SK-N-SH treated with all-trans-retinoic acid at 6 μM for 48 hours (cell line): ENCODE results near the gene SLX4IP.

Experiments
- ATAC-seq: fragments of 200-7000 bp; cut with Tn5 transposase; 3 replicates; pipeline ENCODE4 v1.9.1; 2020; ENCODE audit warnings: mild to moderate bottlenecking, moderate library complexity
- ARNTL ChIP-seq: fragments of 450-650 bp; formaldehyde crosslinking; IDR thresholded peaks from 2 replicates; pipeline ENCODE4 v1.5.0; 2020; ENCODE audit warnings: low read depth, mild to moderate bottlenecking, moderate library complexity, borderline replicate concordance
- BACH2 ChIP-seq: fragments of 250-450 bp; sonication (Bioruptor Pico); IDR thresholded peaks from 2 replicates; pipeline ENCODE4 v1.9.0; 2021; ENCODE audit warnings: mild to moderate bottlenecking, borderline replicate concordance
- CSDC2 ChIP-seq: fragments of 250-450 bp; sonication (Bioruptor Pico); IDR thresholded peaks from 2 replicates; pipeline ENCODE4 v1.5.0; 2020; ENCODE audit warnings: mild to moderate bottlenecking, moderate library complexity
- CSRNP3 ChIP-seq: fragments of 250-450 bp; sonication (Bioruptor Pico); IDR thresholded peaks from 2 replicates; pipeline ENCODE4 v1.5.1; 2021; ENCODE audit warnings: mild to moderate bottlenecking, moderate library complexity
- ESRRG ChIP-seq: fragments of 250-450 bp; sonication (Bioruptor Pico); IDR thresholded peaks from 2 replicates; pipeline ENCODE4 v1.6.1; 2021; ENCODE audit warnings: mild to moderate bottlenecking
- GLIS3 ChIP-seq: fragments of 250-450 bp; sonication (Bioruptor Pico); IDR thresholded peaks from 2 replicates; pipeline ENCODE4 v1.5.0; 2020; ENCODE audit warnings: mild to moderate bottlenecking, moderate library complexity
- ISL1 ChIP-seq: fragments of 250-450 bp; sonication (Bioruptor Pico); IDR thresholded peaks from 2 replicates; pipeline ENCODE4 v2.1.2; 2022; ENCODE audit warnings: mild to moderate bottlenecking, moderate library complexity
- OSR1 ChIP-seq: fragments of 250-450 bp; sonication (Bioruptor Pico); IDR thresholded peaks from 2 replicates; pipeline ENCODE4 v1.8.0; 2022; ENCODE audit warnings: moderate library complexity, mild to moderate bottlenecking, inconsistent platforms
- PATZ1 ChIP-seq: fragments of 250-450 bp; sonication (Bioruptor Pico); IDR thresholded peaks from 2 replicates; pipeline ENCODE4 v1.8.0; 2020; ENCODE audit warnings: mild to moderate bottlenecking, moderate library complexity, borderline replicate concordance
- POU6F1 ChIP-seq: fragments of 250-450 bp; sonication (Bioruptor Pico); IDR thresholded peaks from 2 replicates; pipeline ENCODE4 v1.8.0; 2021; ENCODE audit warnings: low read depth, mild to moderate bottlenecking, moderate library complexity, borderline replicate concordance
- PPARA ChIP-seq: fragments of 250-450 bp; sonication (Bioruptor Pico); IDR thresholded peaks from 2 replicates; pipeline ENCODE4 v1.5.0; 2020; ENCODE audit warnings: mild to moderate bottlenecking, borderline replicate concordance
- RARB ChIP-seq: fragments of 250-450 bp; sonication (Bioruptor Pico); IDR thresholded peaks from 2 replicates; pipeline ENCODE4 v1.8.0; 2021; ENCODE audit warnings: mild to moderate bottlenecking, moderate library complexity
- SNAI2 ChIP-seq: fragments of 250-450 bp; sonication (Bioruptor Pico); IDR thresholded peaks from 2 replicates; pipeline ENCODE4 v1.5.0; 2020; ENCODE audit warnings: mild to moderate bottlenecking, moderate library complexity
- TCF4 ChIP-seq: fragments of 250-450 bp; sonication (Bioruptor Pico); IDR thresholded peaks from 2 replicates; pipeline ENCODE4 v1.8.0; 2021; ENCODE audit warnings: mild to moderate bottlenecking, moderate library complexity, borderline replicate concordance
- TOX ChIP-seq: fragments of 250-450 bp; sonication (Bioruptor Pico); IDR thresholded peaks from 2 replicates; pipeline ENCODE4 v1.8.0; 2021; ENCODE audit warnings: mild to moderate bottlenecking, moderate library complexity, borderline replicate concordance
- TSHZ2 ChIP-seq: fragments of 250-450 bp; sonication (Bioruptor Pico); IDR thresholded peaks from 2 replicates; pipeline ENCODE4 v1.5.0; 2020; ENCODE audit warnings: mild to moderate bottlenecking, moderate library complexity
- ZC3H10 ChIP-seq: fragments of 250-450 bp; sonication (Bioruptor Pico); IDR thresholded peaks from 2 replicates; pipeline ENCODE4 v1.5.1; 2021; ENCODE audit warnings: mild to moderate bottlenecking, moderate library complexity
- ZFP3 ChIP-seq: fragments of 250-450 bp; sonication (Bioruptor Pico); IDR thresholded peaks from 2 replicates; pipeline ENCODE4 v1.5.0; 2020; ENCODE audit warnings: mild to moderate bottlenecking, moderate library complexity
- ZFP30 ChIP-seq: fragments of 450-650 bp; formaldehyde crosslinking; IDR thresholded peaks from 2 replicates; pipeline ENCODE4 v1.5.0; 2022; ENCODE audit warnings: mild to moderate bottlenecking, moderate library complexity
- ZNF565 ChIP-seq: fragments of 450-650 bp; formaldehyde crosslinking; conservative IDR thresholded peaks from 2 replicates; pipeline ENCODE4 v1.5.0; 2020; ENCODE audit warnings: low read depth, mild to moderate bottlenecking, moderate library complexity
- ZNF70 ChIP-seq: fragments of 450-650 bp; formaldehyde crosslinking; IDR thresholded peaks from 2 replicates; pipeline ENCODE4 v1.5.0; 2020; ENCODE audit warnings: mild to moderate bottlenecking, moderate library complexity
- ZNF8 ChIP-seq: fragments of 450-650 bp; formaldehyde crosslinking; IDR thresholded peaks from 2 replicates; pipeline ENCODE4 v1.5.0; 2020; ENCODE audit warnings: mild to moderate bottlenecking, moderate library complexity

The SLX4IP gene

GRCh38 chr20:10428008-10428407 lies 7.1 kb upstream of the SLX4IP start:
- TF ChIP-seq ZNF70 (CRISPR knock-in tag) (no peak), ZFP3 (CRISPR knock-in tag) (no peak), POU6F1 (CRISPR knock-in tag) (no peak), PATZ1 (no peak), CSDC2 (CRISPR knock-in tag) (no peak), TOX (CRISPR knock-in tag) (no peak), ISL1 (CRISPR knock-in tag) (no peak), OSR1 (no peak), PPARA (no peak), RARB (CRISPR knock-in tag) (no peak), ZC3H10 (CRISPR knock-in tag) (no peak), ESRRG (CRISPR knock-in tag) (no peak), TCF4 (CRISPR knock-in tag) (no peak), BACH2 (no peak), GLIS3 (no peak)
- ATAC-seq, result no peak

GRCh38 chr20:10429443-10429981 lies 5.6 kb upstream of the SLX4IP start:
- no peak for ATAC-seq

GRCh38 chr20:10430000-10430466 lies 5.1 kb upstream of the SLX4IP start:
- peak; percentile 33; the same call in 1 of the 2 replicates for TF ChIP-seq ISL1 (CRISPR knock-in tag)
- no peak for TF ChIP-seq ZNF8 (CRISPR knock-in tag)
- no peak for TF ChIP-seq CSRNP3
- ATAC-seq, result no peak

More at GRCh38 chr20:10429443-10429981, 5.6 kb upstream of the SLX4IP start:
- TF ChIP-seq TCF4 (CRISPR knock-in tag), result no peak
- TF ChIP-seq ZFP30 (CRISPR knock-in tag), result no peak
- no peak for TF ChIP-seq ZNF70 (CRISPR knock-in tag)

GRCh38 chr20:10430704-10431103 lies 4.4 kb upstream of the SLX4IP start:
- ATAC-seq, result no peak
- TF ChIP-seq PPARA, result no peak
- no peak for TF ChIP-seq TSHZ2
- no peak for TF ChIP-seq SNAI2 (CRISPR knock-in tag)
- no peak for TF ChIP-seq CSRNP3
- TF ChIP-seq RARB (CRISPR knock-in tag), result no peak
- no peak for TF ChIP-seq TCF4 (CRISPR knock-in tag)
- TF ChIP-seq ZNF565, result no peak
- no peak for TF ChIP-seq ZNF70 (CRISPR knock-in tag)
- TF ChIP-seq ARNTL (CRISPR knock-in tag), result no peak
- TF ChIP-seq ISL1 (CRISPR knock-in tag), result no peak
- no peak for TF ChIP-seq CSDC2 (CRISPR knock-in tag)
- no peak for TF ChIP-seq GLIS3
- no peak for TF ChIP-seq ZFP3 (CRISPR knock-in tag)
- no peak for TF ChIP-seq ZC3H10 (CRISPR knock-in tag)
- TF ChIP-seq POU6F1 (CRISPR knock-in tag), result no peak
- TF ChIP-seq OSR1, result no peak
- TF ChIP-seq ZNF8 (CRISPR knock-in tag), result no peak
